Measurements from ENCODE around the gene ANKFN1. TPM values are rescaled to one million over a fixed set of nuclear protein-coding genes. Genes with fewer than 3 reads are reported as not detected.

ANKFN1 gene
- total and polyA plus RNA-seq, 10 of the 15 experiments (the other 5 are each of a cell fraction or from before 2014, with no cell fraction given), result 0.19 TPM; not detected in 9

GRCh38 chr17:56451629-56452028 is 298.4 kb downstream of the ANKFN1 start:
- Histone ChIP-seq H3K27me3 (replicated peaks in 1 of 2; ENCODE audit: control insufficient read depth in 2 of 2, insufficient read depth in 2 of 2, low read length in 1 of 2) (no peaks in the 10 kb centered on the region; a peak in 1 of 4 replicates), H3K4me1 (ENCODE audit: control insufficient read depth, insufficient read depth, low read length) (no peaks in the 10 kb centered on the region), H3K4me3 (no peak overlapping the region), H3K4me2 (ENCODE audit: control insufficient read depth, insufficient read depth) (no peak overlapping the region), H2AFZ (ENCODE audit: control insufficient read depth, low read depth, low read length) (no peak overlapping the region), H4K20me1 (ENCODE audit: control insufficient read depth, insufficient read depth) (no peaks in the 10 kb centered on the region), H3K36me3 (ENCODE audit: control insufficient read depth in 2 of 2, insufficient read depth in 2 of 2, low read length in 1 of 2) (no peaks in the 10 kb centered on the region), H3K9me3 (replicated peaks; ENCODE audit: control insufficient read depth, insufficient read depth, low read length) (no peaks in the 10 kb centered on the region), H3K9ac (ENCODE audit: control insufficient read depth, insufficient read depth, low read length) (no peak overlapping the region), H3K27ac (ENCODE audit: control insufficient read depth, insufficient read depth) (no peak overlapping the region), H3K79me2 (ENCODE audit: control insufficient read depth, insufficient read depth, low read length) (no peaks in the 10 kb centered on the region)
- RAD21 ChIA-PET (ENCODE audit: unreplicated experiment), result no interaction called here
- WGBS (ENCODE audit: insufficient coverage, insufficient replicate concordance, low lambda C conversion rate, missing lambda C conversion rate), result 42% methylated on average over 1 of the region's 1 CpG
- in situ Hi-C loops (cut with MboI) (no loop called here), intact Hi-C loops (cut with micrococcal nuclease; ENCODE audit: unreplicated experiment) (no loop called here)
- CTCF ChIA-PET, result no interaction called here
- SMC1A ChIA-PET (ENCODE audit: uncharacterized antibody, unreplicated experiment), result no interaction called here
- no peak for TF ChIP-seq GABPA (IDR thresholded peaks at IDR 0.05; ENCODE audit: low read depth)
- TF ChIP-seq ZNF274 (IDR thresholded peaks at IDR 0.05; ENCODE audit: insufficient read depth, insufficient read length), result no peak
- POLR2A ChIA-PET, result no interaction called here
- no peak for FAIRE-seq
- DNase-seq (ENCODE audit: low read depth, low spot score), result no peak
- no peak for ATAC-seq
- BruUV-seq (replicated peaks), result no TSS peak

GRCh38 chr17:56452461-56452860 is 299.2 kb downstream of the ANKFN1 start:
- Histone ChIP-seq H3K4me1 (ENCODE audit: control insufficient read depth, insufficient read depth, low read length) (no peaks in the 10 kb centered on the region), H3K27ac (ENCODE audit: control insufficient read depth, insufficient read depth) (no peak overlapping the region), H2AFZ (ENCODE audit: control insufficient read depth, low read depth, low read length) (no peak overlapping the region), H3K4me2 (ENCODE audit: control insufficient read depth, insufficient read depth) (no peak overlapping the region), H3K36me3 (ENCODE audit: control insufficient read depth in 2 of 2, insufficient read depth in 2 of 2, low read length in 1 of 2) (no peaks in the 10 kb centered on the region), H3K79me2 (ENCODE audit: control insufficient read depth, insufficient read depth, low read length) (no peaks in the 10 kb centered on the region), H3K4me3 (no peak overlapping the region), H3K27me3 (replicated peaks in 1 of 2; ENCODE audit: control insufficient read depth in 2 of 2, insufficient read depth in 2 of 2, low read length in 1 of 2) (no peaks in the 10 kb centered on the region; a peak in 1 of 4 replicates), H3K9ac (ENCODE audit: control insufficient read depth, insufficient read depth, low read length) (no peak overlapping the region), H4K20me1 (ENCODE audit: control insufficient read depth, insufficient read depth) (no peaks in the 10 kb centered on the region), H3K9me3 (replicated peaks; ENCODE audit: control insufficient read depth, insufficient read depth, low read length) (no peaks in the 10 kb centered on the region)
- in situ Hi-C loops (cut with MboI), result no loop called here
- ChIA-PET POLR2A (no interaction called here), CTCF (no interaction called here), RAD21 (ENCODE audit: unreplicated experiment) (no interaction called here), SMC1A (ENCODE audit: uncharacterized antibody, unreplicated experiment) (no interaction called here)
- DNase-seq (ENCODE audit: low read depth, low spot score) (no peak), ATAC-seq (no peak), FAIRE-seq (no peak)
- no TSS peak for BruUV-seq (replicated peaks)
- 0% methylated on average over 1 of the region's 1 CpG for WGBS (ENCODE audit: insufficient coverage, insufficient replicate concordance, low lambda C conversion rate, missing lambda C conversion rate)
- intact Hi-C loops (cut with micrococcal nuclease; ENCODE audit: unreplicated experiment), result no loop called here
- TF ChIP-seq RB1 (IDR thresholded peaks at IDR 0.05; ENCODE audit: borderline replicate concordance) (no peak), ZNF592 (IDR thresholded peaks at IDR 0.05) (no peak), NRF1 (conservative IDR thresholded peaks at IDR 0.05; ENCODE audit: low read depth, low read length) (no peak), ZNF207 (IDR thresholded peaks at IDR 0.05; ENCODE audit: borderline replicate concordance) (no peak), SMAD5 (IDR thresholded peaks at IDR 0.05; ENCODE audit: low read depth) (no peak), SUZ12 (IDR thresholded peaks at IDR 0.05; ENCODE audit: unreplicated experiment) (no peak), RAD51 (IDR thresholded peaks at IDR 0.05) (peak; percentile 51), TBL1XR1 (IDR thresholded peaks at IDR 0.05; ENCODE audit: low read depth, low read length) (no peak), USF1 (IDR thresholded peaks at IDR 0.05; ENCODE audit: borderline replicate concordance, extremely low read length, insufficient read depth, low read depth, low read length) (peak; percentile 20), CBX5 (IDR thresholded peaks at IDR 0.05; ENCODE audit: low read depth) (no peak), EGR1 (IDR thresholded peaks at IDR 0.05; ENCODE audit: borderline replicate concordance in 1 of 2, low read depth in 2 of 2, low read length in 2 of 2) (no peak), NFYB (IDR thresholded peaks at IDR 0.05; ENCODE audit: insufficient read depth, low read depth, low read length) (peak; percentile 64), TARDBP (IDR thresholded peaks at IDR 0.05; ENCODE audit: borderline replicate concordance) (no peak)
